ENCODE measurements around the gene PLA2G2F.
A peak's percentile ranks its signal among the peaks of the same experiment; 100 is the strongest.

The PLA2G2F gene

GRCh38 chr1:20153000-20153418, 13.9 kb downstream of the PLA2G2F start:
- Histone ChIP-seq H3K27ac (peak overlapping the region; percentile 66 to 99 (median 84)), H3K4me1 (peaks cover 30 to 63% (median 55%) of the 10 kb centered on the region in 10 experiments), H3K27me3 (no peaks in the 10 kb centered on the region), H3K9me3 (replicated peaks in 1 of 11) (peaks cover 24 to 39% (median 31%) of the 10 kb centered on the region in 11 experiments), H3K9ac (peak overlapping the region; percentile 63 to 90 (median 79)), H3K4me2 (peak overlapping the region; percentile 86 to 98 (median 96)), H4K20me1 (no peaks in the 10 kb centered on the region), H3K36me3 (peaks cover 0 to 12% (median 0%) of the 10 kb centered on the region in 11 experiments; a peak in 6 of 22 replicates), H3K4me3 (peak overlapping the region in 6 of 10 experiments; percentile 16 to 70 (median 62); a peak in 6 of 20 replicates)
- TF ChIP-seq Cebpa-rat (IDR thresholded peaks at IDR 0.05) = no peak

- no peaks in the 10 kb centered on the region for H4K20me1 ChIP-seq
- no peaks in the 10 kb centered on the region for H3K27me3 ChIP-seq
- TF ChIP-seq Cebpa-rat (IDR thresholded peaks at IDR 0.05) = no peak
- peaks cover 0 to 26% (median 7%) of the 10 kb centered on the region in 11 experiments; a peak in 8 of 22 replicates for H3K36me3 ChIP-seq
- peaks cover 38 to 52% (median 45%) of the 10 kb centered on the region in 11 experiments for H3K9me3 ChIP-seq (replicated peaks in 1 of 11)
- H3K4me2 ChIP-seq = peak overlapping the region; percentile 86 to 98 (median 96)
- peak overlapping the region in 10 of 11 experiments; percentile 3 to 90 (median 79); a peak in 15 of 22 replicates for H3K9ac ChIP-seq
- H3K4me1 ChIP-seq = peaks cover 30 to 58% (median 48%) of the 10 kb centered on the region in 10 experiments
- H3K27ac ChIP-seq = peak overlapping the region; percentile 66 to 99 (median 84)
- no peak overlapping the region; a peak in 1 of 20 replicates for H3K4me3 ChIP-seq
These were observed 15.2 kb downstream of the PLA2G2F start for GRCh38 chr1:20154301-20154831.

- no peak for TF ChIP-seq Cebpa-rat (IDR thresholded peaks at IDR 0.05)
- peaks cover 0 to 66% (median 14%) of the 10 kb centered on the region in 11 experiments; a peak in 9 of 22 replicates for H3K36me3 ChIP-seq
- peaks cover 79 to 94% (median 85%) of the 10 kb centered on the region in 11 experiments for H3K9me3 ChIP-seq (replicated peaks in 1 of 11)
- H3K4me3 ChIP-seq = peak overlapping the region in 1 of 10 experiments; percentile 21; a peak in 1 of 20 replicates
- H3K9ac ChIP-seq = no peak overlapping the region
- peaks cover 17 to 34% (median 28%) of the 10 kb centered on the region in 10 experiments for H3K4me1 ChIP-seq
- no peaks in the 10 kb centered on the region for H3K27me3 ChIP-seq
- no peaks in the 10 kb centered on the region for H4K20me1 ChIP-seq
- H3K4me2 ChIP-seq = no peak overlapping the region
- H3K27ac ChIP-seq = no peak overlapping the region
These were observed 19.4 kb downstream of the PLA2G2F start for GRCh38 chr1:20158358-20159070.

- Histone ChIP-seq H3K36me3 (peaks cover 0 to 70% (median 14%) of the 10 kb centered on the region in 11 experiments; a peak in 9 of 22 replicates), H3K27me3 (no peaks in the 10 kb centered on the region), H3K27ac (no peak overlapping the region), H3K9me3 (replicated peaks in 1 of 11) (peaks cover 80 to 100% (median 87%) of the 10 kb centered on the region in 11 experiments), H3K4me1 (peaks cover 12 to 33% (median 19%) of the 10 kb centered on the region in 10 experiments; a peak in 19 of 20 replicates), H3K4me2 (no peak overlapping the region), H3K9ac (no peak overlapping the region), H4K20me1 (no peaks in the 10 kb centered on the region), H3K4me3 (peak overlapping the region in 3 of 10 experiments; percentile 25 to 32 (median 31); a peak in 3 of 20 replicates)
- TF ChIP-seq Cebpa-rat (IDR thresholded peaks at IDR 0.05) = no peak
These were observed 20.9 kb downstream of the PLA2G2F start for GRCh38 chr1:20160034-20160433.

GRCh38 chr1:20164694-20165202, 25.6 kb downstream of the PLA2G2F start:
- Histone ChIP-seq H3K4me2 (peak overlapping the region in 7 of 11 experiments; percentile 9 to 93 (median 88); a peak in 12 of 22 replicates), H3K27me3 (no peaks in the 10 kb centered on the region), H3K9me3 (replicated peaks in 1 of 11) (peaks cover 34 to 60% (median 43%) of the 10 kb centered on the region in 11 experiments), H3K9ac (peak overlapping the region in 3 of 11 experiments; percentile 29 to 50 (median 32); a peak in 5 of 22 replicates), H4K20me1 (peaks cover 0 to 6% (median 0%) of the 10 kb centered on the region in 11 experiments; a peak in 1 of 22 replicates), H3K36me3 (peaks cover 0 to 44% (median 14%) of the 10 kb centered on the region in 11 experiments; a peak in 9 of 22 replicates), H3K27ac (peak overlapping the region in 6 of 11 experiments; percentile 16 to 68 (median 51); a peak in 9 of 22 replicates), H3K4me3 (no peak overlapping the region), H3K4me1 (peaks cover 25 to 65% (median 55%) of the 10 kb centered on the region in 10 experiments)
- no peak for TF ChIP-seq Cebpa-rat (IDR thresholded peaks at IDR 0.05)

- Histone ChIP-seq H3K4me2 (peak overlapping the region in 7 of 11 experiments; percentile 45 to 93 (median 88); a peak in 11 of 22 replicates), H3K9me3 (replicated peaks in 1 of 11) (peaks cover 26 to 52% (median 35%) of the 10 kb centered on the region in 11 experiments), H3K4me3 (no peak overlapping the region), H3K9ac (no peak overlapping the region; a peak in 1 of 22 replicates), H3K27me3 (no peaks in the 10 kb centered on the region), H4K20me1 (peaks cover 0 to 6% (median 0%) of the 10 kb centered on the region in 11 experiments; a peak in 1 of 22 replicates), H3K27ac (peak overlapping the region in 1 of 11 experiments; percentile 68; a peak in 3 of 22 replicates), H3K4me1 (peaks cover 28 to 73% (median 62%) of the 10 kb centered on the region in 10 experiments), H3K36me3 (peaks cover 0 to 36% (median 6%) of the 10 kb centered on the region in 11 experiments; a peak in 9 of 22 replicates)
- TF ChIP-seq Cebpa-rat (IDR thresholded peaks at IDR 0.05) = no peak
These were observed 26.4 kb downstream of the PLA2G2F start for GRCh38 chr1:20165522-20165951.

GRCh38 chr1:20166051-20166450, 26.9 kb downstream of the PLA2G2F start:
- Histone ChIP-seq H3K9me3 (replicated peaks in 1 of 11) (peaks cover 21 to 47% (median 30%) of the 10 kb centered on the region in 11 experiments), H3K4me2 (peak overlapping the region; percentile 16 to 93 (median 54); a peak in 20 of 22 replicates), H3K4me1 (peaks cover 34 to 78% (median 68%) of the 10 kb centered on the region in 10 experiments), H3K27ac (peak overlapping the region in 5 of 11 experiments; percentile 8 to 38 (median 26); a peak in 5 of 22 replicates), H3K4me3 (no peak overlapping the region), H3K27me3 (no peaks in the 10 kb centered on the region), H4K20me1 (peaks cover 0 to 6% (median 0%) of the 10 kb centered on the region in 11 experiments; a peak in 1 of 22 replicates), H3K9ac (peak overlapping the region in 2 of 11 experiments; percentile 4 to 27; a peak in 3 of 22 replicates), H3K36me3 (peaks cover 0 to 31% (median 1%) of the 10 kb centered on the region in 11 experiments; a peak in 8 of 22 replicates)
- TF ChIP-seq Cebpa-rat (IDR thresholded peaks at IDR 0.05) = no peak

- Histone ChIP-seq H3K27me3 (no peaks in the 10 kb centered on the region), H3K36me3 (peaks cover 0 to 21% (median 0%) of the 10 kb centered on the region in 11 experiments; a peak in 5 of 22 replicates), H3K4me3 (no peak overlapping the region), H4K20me1 (peaks cover 0 to 6% (median 0%) of the 10 kb centered on the region in 11 experiments; a peak in 1 of 22 replicates), H3K27ac (peak overlapping the region in 6 of 11 experiments; percentile 4 to 38 (median 10); a peak in 4 of 22 replicates), H3K4me2 (peak overlapping the region; percentile 16 to 93 (median 54); a peak in 20 of 22 replicates), H3K9me3 (replicated peaks in 1 of 11) (peaks cover 10 to 36% (median 19%) of the 10 kb centered on the region in 11 experiments), H3K9ac (peak overlapping the region in 1 of 11 experiments; percentile 27; a peak in 1 of 22 replicates), H3K4me1 (peaks cover 43 to 87% (median 78%) of the 10 kb centered on the region in 10 experiments)
- TF ChIP-seq Cebpa-rat (IDR thresholded peaks at IDR 0.05) = no peak
These were observed 28.0 kb downstream of the PLA2G2F start for GRCh38 chr1:20167126-20167525.

All from BLaER1 treated with 17β-estradiol and CSF1 and Interleukin-3, amounts not matched to agents 10 nM and 100 nM (cell line).